Measurements from ENCODE around the gene LDLRAP1. TPM values are rescaled to one million over a fixed set of nuclear protein-coding genes. Genes with fewer than 3 reads are reported as not detected.

LDLRAP1 gene
- total RNA-seq, 2 donors from 2014 or later, result 35.7 to 40.1 TPM

GRCh38 chr1:25530186-25531081, 13.0 kb upstream of the LDLRAP1 start:
- no peaks in the 10 kb centered on the region for H3K9me3 ChIP-seq
- H3K36me3 ChIP-seq, result no peaks in the 10 kb centered on the region
- no peaks in the 10 kb centered on the region for H3K27me3 ChIP-seq
- no peak overlapping the region for H3K9ac ChIP-seq (ENCODE audit: low read depth in 2 of 2, low read length in 2 of 2)
- no peak overlapping the region for H3K27ac ChIP-seq
- no peaks in the 10 kb centered on the region for H3K4me1 ChIP-seq
- H3K4me3 ChIP-seq, result no peak overlapping the region
- intact Hi-C loops (cut with DNase I), result no loop called here
- TF ChIP-seq, protein P1, sequence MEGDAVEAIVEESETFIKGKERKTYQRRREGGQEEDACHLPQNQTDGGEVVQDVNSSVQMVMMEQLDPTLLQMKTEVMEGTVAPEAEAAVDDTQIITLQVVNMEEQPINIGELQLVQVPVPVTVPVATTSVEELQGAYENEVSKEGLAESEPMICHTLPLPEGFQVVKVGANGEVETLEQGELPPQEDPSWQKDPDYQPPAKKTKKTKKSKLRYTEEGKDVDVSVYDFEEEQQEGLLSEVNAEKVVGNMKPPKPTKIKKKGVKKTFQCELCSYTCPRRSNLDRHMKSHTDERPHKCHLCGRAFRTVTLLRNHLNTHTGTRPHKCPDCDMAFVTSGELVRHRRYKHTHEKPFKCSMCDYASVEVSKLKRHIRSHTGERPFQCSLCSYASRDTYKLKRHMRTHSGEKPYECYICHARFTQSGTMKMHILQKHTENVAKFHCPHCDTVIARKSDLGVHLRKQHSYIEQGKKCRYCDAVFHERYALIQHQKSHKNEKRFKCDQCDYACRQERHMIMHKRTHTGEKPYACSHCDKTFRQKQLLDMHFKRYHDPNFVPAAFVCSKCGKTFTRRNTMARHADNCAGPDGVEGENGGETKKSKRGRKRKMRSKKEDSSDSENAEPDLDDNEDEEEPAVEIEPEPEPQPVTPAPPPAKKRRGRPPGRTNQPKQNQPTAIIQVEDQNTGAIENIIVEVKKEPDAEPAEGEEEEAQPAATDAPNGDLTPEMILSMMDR (IDR thresholded peaks at IDR 0.05), result no peak
- no peak for DNase-seq

DNA sequence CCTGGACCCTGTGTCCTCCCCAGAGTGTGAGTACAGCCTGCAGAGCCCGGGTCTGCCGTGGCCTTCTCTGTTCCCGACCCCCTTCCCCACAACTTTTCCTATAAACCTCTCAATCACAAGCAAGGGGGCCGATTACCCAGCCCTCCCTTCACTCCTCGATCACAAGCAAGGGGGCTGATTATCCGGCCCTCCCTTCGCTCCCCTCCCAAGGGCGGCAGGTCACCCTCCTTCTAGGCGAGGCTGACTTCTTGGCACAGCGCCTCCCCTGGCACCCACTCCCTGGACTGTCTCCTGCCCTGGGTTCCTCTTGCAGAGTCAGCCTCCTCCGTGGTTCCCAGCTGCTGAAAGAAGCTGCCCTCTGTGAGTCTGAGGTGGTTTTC, 12.3 kb upstream of the LDLRAP1 start:
- no peaks in the 10 kb centered on the region for H3K36me3 ChIP-seq
- H3K27ac ChIP-seq, result no peak overlapping the region
- TF ChIP-seq, protein P1 (IDR thresholded peaks at IDR 0.05), result no peak
- intact Hi-C loops (cut with DNase I), result no loop called here
- H3K9ac ChIP-seq (ENCODE audit: low read depth in 2 of 2, low read length in 2 of 2), result no peak overlapping the region
- no peaks in the 10 kb centered on the region for H3K9me3 ChIP-seq
- H3K27me3 ChIP-seq, result no peaks in the 10 kb centered on the region
- no peak overlapping the region for H3K4me3 ChIP-seq
- DNase-seq, result no peak
- no peaks in the 10 kb centered on the region for H3K4me1 ChIP-seq

DNA sequence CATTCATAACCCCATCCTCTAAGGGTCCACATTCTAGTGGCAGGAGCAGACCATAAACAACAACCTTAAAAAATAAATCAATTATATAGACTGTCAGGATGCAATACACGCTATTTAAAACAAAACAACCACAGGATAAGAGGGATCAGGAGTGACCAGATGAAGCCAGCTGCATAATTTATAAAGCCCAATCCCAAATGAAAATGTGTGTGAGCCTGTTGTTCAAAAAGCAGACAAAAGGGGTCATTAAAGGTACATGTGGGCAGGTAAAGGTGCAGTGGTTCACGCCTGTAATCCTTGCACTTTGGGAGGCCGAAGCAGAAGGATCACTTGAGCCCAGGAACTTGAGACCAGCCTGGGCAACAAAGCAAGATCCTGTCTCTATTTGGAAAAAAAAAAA, 10.4 kb upstream of the LDLRAP1 start:
- TF ChIP-seq, protein P1 (IDR thresholded peaks at IDR 0.05), result no peak
- H3K4me3 ChIP-seq, result no peak overlapping the region
- no peaks in the 10 kb centered on the region for H3K27me3 ChIP-seq
- intact Hi-C loops (cut with DNase I), result no loop called here
- no peak overlapping the region for H3K9ac ChIP-seq (ENCODE audit: low read depth in 2 of 2, low read length in 2 of 2)
- DNase-seq, result no peak
- H3K9me3 ChIP-seq, result no peaks in the 10 kb centered on the region
- H3K4me1 ChIP-seq, result no peaks in the 10 kb centered on the region
- H3K27ac ChIP-seq, result no peak overlapping the region
- no peaks in the 10 kb centered on the region for H3K36me3 ChIP-seq

GRCh38 chr1:25533775-25534409, 9.5 kb upstream of the LDLRAP1 start:
- DNase-seq, result no peak
- H3K27ac ChIP-seq, result no peak overlapping the region
- H3K27me3 ChIP-seq, result no peaks in the 10 kb centered on the region
- H3K4me1 ChIP-seq, result no peaks in the 10 kb centered on the region
- TF ChIP-seq, protein P1 (IDR thresholded peaks at IDR 0.05), result no peak
- H3K9ac ChIP-seq (ENCODE audit: low read depth in 2 of 2, low read length in 2 of 2), result no peak overlapping the region
- no peak overlapping the region for H3K4me3 ChIP-seq
- no peaks in the 10 kb centered on the region for H3K9me3 ChIP-seq
- H3K36me3 ChIP-seq, result no peaks in the 10 kb centered on the region
- intact Hi-C loops (cut with DNase I), result no loop called here

- Histone ChIP-seq H3K27ac (no peak overlapping the region), H3K27me3 (no peaks in the 10 kb centered on the region), H3K36me3 (no peaks in the 10 kb centered on the region), H3K9me3 (no peaks in the 10 kb centered on the region), H3K9ac (ENCODE audit: low read depth in 2 of 2, low read length in 2 of 2) (no peak overlapping the region), H3K4me1 (no peaks in the 10 kb centered on the region), H3K4me3 (no peak overlapping the region)
- intact Hi-C loops (cut with DNase I), result no loop called here
- no peak for DNase-seq
- TF ChIP-seq, protein P1 (IDR thresholded peaks at IDR 0.05), result no peak
These were observed 9.0 kb upstream of the LDLRAP1 start for GRCh38 chr1:25534410-25534788.

All from colonic mucosa (tissue), 4 donors.